Activated CD4-positive, alpha-beta T cell treated with anti-CD3 and anti-CD28 coated beads for 36 hours (primary cell): ENCODE results near the gene RAPGEF4. TPM values are rescaled to one million over a fixed set of nuclear protein-coding genes. Genes with fewer than 3 reads are reported as not detected.

ENCODE experiments used
- ATAC-seq: fragments of 200-7000 bp; cut with Tn5 transposase; one replicate; pipeline ENCODE4 v1.10.0; 2021; ENCODE audit warnings: mild to moderate bottlenecking, moderate library complexity
- CTCF ChIA-PET: fragments of 350-600 bp; sonication (Branson Sonifier 250); formaldehyde crosslinking; loops from one replicate; lab custom pipeline; 2021; ENCODE audit warnings: antibody characterized with exemption; lab: Charles Lee
- POLR2A ChIA-PET: fragments of 350-600 bp; sonication (Branson Sonifier 250); formaldehyde crosslinking; loops from one replicate; lab custom pipeline; 2021; ENCODE audit warnings: antibody characterized with exemption, inconsistent platforms; lab: Charles Lee
- DNase-seq: peaks from one replicate; pipeline ENCODE4 v3.0.0-alpha.2; 2020
- H3K27ac Mint-ChIP-seq: one replicate; pipeline ENCODE4 v1.8.0; 2021; ENCODE audit warnings: mixed read lengths
- H3K27me3 Mint-ChIP-seq: one replicate; pipeline ENCODE4 v1.8.0; 2021; ENCODE audit warnings: mixed read lengths
- H3K36me3 Mint-ChIP-seq: one replicate; pipeline ENCODE4 v1.8.0; 2021; ENCODE audit warnings: low read depth, mixed read lengths
- H3K4me1 Mint-ChIP-seq: one replicate; pipeline ENCODE4 v1.8.0; 2021; ENCODE audit warnings: mixed read lengths
- H3K4me3 Mint-ChIP-seq: one replicate; pipeline ENCODE4 v1.8.0; 2021; ENCODE audit warnings: mild to moderate bottlenecking, moderate library complexity, mixed read lengths
- H3K9me3 Mint-ChIP-seq: one replicate; pipeline ENCODE4 v1.8.0; 2021; ENCODE audit warnings: low read depth, mixed read lengths
- intact Hi-C, 2 experiments: fragments of 100-400 bp; cut with DNase I in 1 of 2; cut with micrococcal nuclease in 1 of 2; formaldehyde crosslinking; loops; one replicate each; pipeline versions ENCODE4 v1.14.2 to v1.15.1; 2022 to 2024; cut with DNase I, micrococcal nuclease
- total RNA-seq, 2 experiments: library from RNA; stranded (reverse); gene quantifications; one replicate each; pipeline ENCODE4 v1.2.3, GENCODE V29; 2021

Gene RAPGEF4
- total RNA-seq, 2 experiments from 2014 or later: 0.28 to 0.50 TPM

DNA sequence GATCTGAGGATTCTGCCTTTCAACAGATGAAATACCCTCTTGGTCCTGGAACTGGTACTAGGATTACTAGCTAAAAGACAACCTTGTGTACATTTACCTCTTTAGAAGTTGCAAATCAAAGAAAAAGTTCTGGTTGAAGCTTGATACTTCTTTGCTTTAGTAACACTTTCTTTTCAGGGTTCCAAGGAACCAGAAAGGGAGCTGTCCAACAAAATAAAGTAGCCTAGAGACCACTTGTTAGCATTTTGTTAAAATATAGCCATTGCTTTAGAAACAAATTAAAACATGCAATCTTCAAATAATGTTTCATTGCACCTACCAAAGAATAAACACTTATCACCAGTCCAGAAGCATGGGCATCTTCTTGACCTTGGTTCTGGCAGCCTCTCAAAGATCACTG is 222.1 kb downstream of the RAPGEF4 start:
- no peak overlapping the region for H3K27ac Mint-ChIP-seq
- H3K36me3 Mint-ChIP-seq: no peaks in the 10 kb centered on the region
- H3K9me3 Mint-ChIP-seq: no peaks in the 10 kb centered on the region
- intact Hi-C loops: no loop called here
- H3K27me3 Mint-ChIP-seq: no peaks in the 10 kb centered on the region
- DNase-seq: no peak
- peaks cover 30% of the 10 kb centered on the region for H3K4me1 Mint-ChIP-seq
- ATAC-seq: no peak
- CTCF ChIA-PET: interaction anchor here (0.7 to 1.2 kb wide), 2 partner anchors 15 to 28 kb away, joined by 3 read pairs; no protein-coding TSS in a partner anchor
- POLR2A ChIA-PET: no interaction called here
- no peak overlapping the region for H3K4me3 Mint-ChIP-seq

DNA sequence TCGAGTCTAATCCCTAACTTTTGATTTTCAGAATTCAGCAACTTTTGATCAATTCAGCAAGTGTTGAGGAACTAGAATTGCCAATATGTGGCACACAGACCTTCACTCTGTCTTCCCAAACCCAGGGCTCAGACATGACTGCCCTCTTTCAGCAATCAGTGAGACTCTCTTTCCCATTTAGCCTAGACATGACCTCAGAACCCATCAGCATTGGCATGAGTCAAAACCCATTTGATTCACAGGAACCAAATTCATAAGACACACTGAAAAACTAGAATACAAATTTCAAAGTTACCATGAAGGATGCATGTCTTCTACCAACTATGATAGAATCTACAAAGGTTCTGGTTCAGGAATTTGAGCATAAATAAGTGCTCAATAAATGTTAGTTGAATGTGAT is 226.4 kb downstream of the RAPGEF4 start:
- DNase-seq (no peak), ATAC-seq (peak; percentile 49)
- CTCF ChIA-PET: interaction anchor here (0.7 kb wide), 1 partner anchor 812 kb away, joined by 4 read pairs; no protein-coding TSS in a partner anchor
- POLR2A ChIA-PET: no interaction called here
- Mint-ChIP-seq H3K4me1 (peaks cover 29% of the 10 kb centered on the region), H3K9me3 (no peaks in the 10 kb centered on the region), H3K27ac (peak overlapping the region; percentile 51), H3K27me3 (no peaks in the 10 kb centered on the region), H3K36me3 (no peaks in the 10 kb centered on the region), H3K4me3 (no peak overlapping the region)
- intact Hi-C loops: no loop called here

DNA sequence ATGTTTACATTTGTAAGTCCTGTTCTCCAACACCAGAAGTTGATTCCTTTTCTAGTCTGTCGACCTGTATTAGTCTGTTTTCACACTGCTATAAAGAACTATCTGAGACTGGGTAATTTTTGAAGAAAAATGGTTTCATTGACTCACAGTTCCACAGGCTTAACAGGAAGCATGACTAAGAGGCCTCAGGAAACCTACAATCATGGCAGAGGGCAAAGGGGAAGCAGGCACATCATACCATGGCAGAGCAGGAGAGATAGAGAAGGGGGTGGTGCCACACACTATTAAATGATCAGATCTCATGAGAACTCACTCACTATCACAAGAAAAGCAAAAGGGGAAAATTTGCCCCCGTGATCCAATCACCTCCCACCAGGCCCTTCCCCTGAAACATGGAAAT is 227.2 kb downstream of the RAPGEF4 start:
- ChIA-PET POLR2A (no interaction called here), CTCF (no interaction called here)
- Mint-ChIP-seq H3K27me3 (no peaks in the 10 kb centered on the region), H3K4me1 (peaks cover 29% of the 10 kb centered on the region), H3K9me3 (no peaks in the 10 kb centered on the region), H3K36me3 (no peaks in the 10 kb centered on the region), H3K27ac (peak overlapping the region; percentile 51), H3K4me3 (no peak overlapping the region)
- intact Hi-C loops: no loop called here
- ATAC-seq (peak; percentile 89), DNase-seq (peak; percentile 55)

DNA sequence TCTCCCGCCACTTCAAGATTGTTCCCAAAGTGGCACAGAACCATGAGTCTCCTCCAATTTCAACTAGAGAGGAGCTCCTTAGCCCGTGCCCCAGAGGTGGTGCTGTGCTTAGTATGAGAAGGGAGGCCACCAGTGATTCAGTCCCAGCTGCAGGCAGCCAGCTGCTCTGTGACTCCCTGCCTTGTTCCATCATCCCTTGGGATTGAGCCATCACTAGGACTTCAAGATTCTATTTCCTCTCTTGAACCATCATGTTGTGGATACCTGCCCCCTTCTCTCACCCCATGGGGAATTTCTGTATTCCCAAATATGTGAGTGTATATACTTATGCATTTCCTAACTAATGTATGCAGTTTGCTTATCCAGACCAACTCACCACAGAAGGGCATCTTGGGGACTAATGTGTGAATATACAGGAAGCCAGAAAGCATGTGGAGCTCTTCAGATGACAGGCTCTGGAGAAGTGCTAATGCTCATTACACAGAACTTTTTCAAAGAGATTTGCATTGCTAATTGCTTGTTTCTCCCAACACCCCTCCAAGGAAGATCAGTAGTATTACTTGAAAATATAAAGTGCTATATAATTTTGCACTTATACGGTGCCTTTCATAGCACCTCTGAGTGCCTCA is 229.0 kb downstream of the RAPGEF4 start:
- ChIA-PET POLR2A (interaction anchor here (0.7 kb wide), 1 partner anchor 10 kb away, joined by 3 read pairs; no protein-coding TSS in a partner anchor), CTCF (no interaction called here)
- H3K27me3 Mint-ChIP-seq: no peaks in the 10 kb centered on the region
- H3K36me3 Mint-ChIP-seq: no peaks in the 10 kb centered on the region
- no peaks in the 10 kb centered on the region for H3K9me3 Mint-ChIP-seq
- ATAC-seq (no peak), DNase-seq (no peak)
- intact Hi-C loops: no loop called here
- H3K4me3 Mint-ChIP-seq: no peak overlapping the region
- peaks cover 36% of the 10 kb centered on the region for H3K4me1 Mint-ChIP-seq
- no peak overlapping the region for H3K27ac Mint-ChIP-seq

DNA sequence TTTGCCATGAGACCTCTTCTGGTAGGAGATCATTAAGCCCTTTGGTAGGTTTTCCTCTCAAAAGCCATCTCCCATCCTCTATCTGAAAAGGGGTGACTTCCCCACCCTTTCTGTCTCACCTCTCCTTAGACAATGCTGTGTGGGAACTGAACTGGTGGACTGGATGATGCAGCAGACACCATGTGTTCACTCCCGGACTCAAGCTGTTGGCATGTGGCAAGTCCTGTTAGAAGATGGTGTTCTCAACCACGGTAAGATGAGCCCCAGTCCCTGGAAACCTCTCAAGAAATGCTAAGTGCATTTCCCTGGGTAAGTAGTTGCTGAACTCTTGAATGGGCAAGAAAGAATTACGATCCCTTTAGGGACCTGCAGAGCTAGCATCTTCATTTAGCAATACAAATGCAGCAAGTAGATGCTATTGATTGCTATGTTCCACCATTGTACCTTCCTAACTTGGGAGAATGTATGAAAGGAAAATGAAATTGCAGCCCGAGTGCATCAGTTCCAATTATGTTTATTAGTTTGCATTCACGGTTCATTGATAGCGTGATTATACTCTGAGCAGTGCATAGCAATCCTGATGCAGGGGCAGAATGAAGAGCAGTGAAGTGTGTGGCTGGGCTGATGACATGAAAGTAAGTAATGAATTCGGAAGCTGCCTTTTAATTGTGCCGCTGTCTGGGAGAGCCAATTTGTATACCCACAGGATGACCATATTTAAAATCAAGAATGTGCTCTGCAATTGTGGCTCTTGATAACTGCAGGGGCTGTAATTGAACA is 230.0 kb downstream of the RAPGEF4 start:
- no peaks in the 10 kb centered on the region for H3K27me3 Mint-ChIP-seq
- ChIA-PET CTCF (interaction anchor here (0.5 to 0.7 kb wide), 2 partner anchors 10 to 61 kb away, joined by 3 read pairs; no protein-coding TSS in a partner anchor), POLR2A (no interaction called here)
- DNase-seq (no peak), ATAC-seq (no peak)
- no peaks in the 10 kb centered on the region for H3K36me3 Mint-ChIP-seq
- no peaks in the 10 kb centered on the region for H3K9me3 Mint-ChIP-seq
- H3K4me3 Mint-ChIP-seq: no peak overlapping the region
- intact Hi-C loops: no loop called here
- no peak overlapping the region for H3K27ac Mint-ChIP-seq
- H3K4me1 Mint-ChIP-seq: peaks cover 45% of the 10 kb centered on the region

DNA sequence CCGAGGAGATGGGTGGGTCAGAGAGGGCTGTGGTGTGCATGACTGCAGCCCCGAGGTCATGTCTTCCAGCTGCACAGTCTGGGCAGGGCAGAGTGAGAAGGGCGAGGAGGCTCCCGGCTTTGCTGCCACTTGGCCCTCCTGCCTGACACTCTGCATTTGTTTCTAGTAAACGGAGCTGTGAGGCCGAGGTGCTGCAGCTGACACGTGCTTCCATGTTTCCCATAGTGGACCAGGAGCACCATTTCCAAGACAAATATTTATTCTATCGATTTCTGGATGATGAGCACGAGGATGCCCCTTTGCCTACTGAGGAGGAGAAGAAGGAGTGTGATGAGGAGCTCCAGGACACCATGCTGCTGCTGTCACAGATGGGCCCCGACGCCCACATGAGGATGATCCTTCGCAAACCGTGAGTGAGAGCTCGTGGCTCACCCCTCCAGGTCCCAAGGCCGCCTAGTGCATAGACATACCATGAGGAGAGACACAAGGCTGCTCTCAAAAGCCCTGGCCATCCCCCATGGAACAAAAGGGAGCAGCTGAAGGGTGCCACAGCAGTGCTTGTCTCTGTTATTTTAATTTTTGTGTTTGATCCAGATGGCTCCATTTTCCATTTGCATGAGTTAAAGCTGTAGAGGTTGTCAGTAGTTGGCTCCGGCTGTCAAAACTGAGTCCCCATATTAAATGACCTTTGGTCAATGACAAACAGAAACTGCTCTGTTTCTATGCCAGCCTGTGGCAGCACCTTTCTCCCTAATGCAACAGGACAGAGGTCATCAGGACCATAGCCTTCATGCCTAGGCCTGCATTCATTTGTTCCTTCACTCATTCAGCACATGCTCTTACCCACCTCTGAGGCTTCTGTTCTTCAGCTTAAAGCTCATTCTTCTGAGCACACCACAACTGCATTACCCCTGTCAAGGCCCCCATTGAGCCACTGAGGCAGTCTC is 231.7 kb downstream of the RAPGEF4 start:
- ChIA-PET POLR2A (no interaction called here), CTCF (interaction anchor here (1.0 to 1.8 kb wide), 3 partner anchors 34 to 60 kb away, joined by 3 to 5 read pairs (median 5); no protein-coding TSS in a partner anchor)
- ATAC-seq: no peak
- Mint-ChIP-seq H3K27ac (no peak overlapping the region), H3K4me3 (no peak overlapping the region), H3K27me3 (no peaks in the 10 kb centered on the region), H3K9me3 (no peaks in the 10 kb centered on the region), H3K36me3 (no peaks in the 10 kb centered on the region), H3K4me1 (peaks cover 45% of the 10 kb centered on the region)
- DNase-seq: no peak
- intact Hi-C loops: no loop called here

DNA sequence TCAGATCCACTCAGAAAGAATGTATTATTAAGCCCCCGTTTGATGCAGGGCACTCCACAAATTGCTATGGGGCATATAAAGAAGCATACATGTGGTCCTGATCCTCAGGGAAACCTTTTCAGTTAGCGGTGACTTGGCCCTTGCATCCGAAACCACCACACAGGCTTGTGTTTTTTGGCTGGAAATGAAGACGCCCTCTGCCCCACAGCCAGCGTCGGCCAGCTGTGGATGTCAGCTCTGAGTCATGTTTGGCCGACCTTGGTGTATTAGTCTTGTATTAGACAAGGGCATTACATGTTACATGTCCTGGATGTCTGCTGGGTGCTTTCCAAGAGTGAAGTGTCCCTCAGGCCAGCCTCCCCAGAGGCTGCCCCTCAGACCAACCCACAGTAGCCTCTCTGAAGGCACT is 232.4 kb downstream of the RAPGEF4 start:
- CTCF ChIA-PET: interaction anchor here (1.8 kb wide), 1 partner anchor 59 kb away, joined by 5 read pairs; no protein-coding TSS in a partner anchor
- H3K9me3 Mint-ChIP-seq: no peaks in the 10 kb centered on the region
- no peak for DNase-seq
- no peak overlapping the region for H3K4me3 Mint-ChIP-seq
- intact Hi-C loops: no loop called here
- H3K27ac Mint-ChIP-seq: no peak overlapping the region
- no peak for ATAC-seq
- H3K27me3 Mint-ChIP-seq: no peaks in the 10 kb centered on the region
- H3K36me3 Mint-ChIP-seq: no peaks in the 10 kb centered on the region
- POLR2A ChIA-PET: no interaction called here
- peaks cover 38% of the 10 kb centered on the region for H3K4me1 Mint-ChIP-seq

DNA sequence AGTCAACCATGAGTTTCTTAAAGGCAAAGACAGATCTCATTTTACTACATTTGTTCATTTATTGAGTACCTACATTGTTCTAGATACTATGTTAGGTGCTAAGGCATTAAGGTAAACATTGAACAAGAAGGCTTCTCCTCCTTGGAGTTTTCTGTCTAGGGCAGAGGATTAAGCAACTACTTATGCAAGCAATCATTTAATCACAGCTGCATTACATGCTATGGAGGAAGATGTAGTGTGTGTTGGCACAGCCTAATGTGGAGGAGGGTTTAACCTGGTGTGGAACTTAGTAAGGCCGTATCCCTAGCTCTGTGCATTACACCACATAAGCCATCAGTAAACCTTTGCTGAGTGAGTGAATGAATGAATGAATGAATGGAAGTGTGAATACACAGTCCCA is 233.5 kb downstream of the RAPGEF4 start:
- POLR2A ChIA-PET: interaction anchor here (0.6 kb wide), 1 partner anchor 109 kb away, joined by 3 read pairs; no protein-coding TSS in a partner anchor
- Mint-ChIP-seq H3K27me3 (no peaks in the 10 kb centered on the region), H3K36me3 (no peaks in the 10 kb centered on the region)

DNA sequence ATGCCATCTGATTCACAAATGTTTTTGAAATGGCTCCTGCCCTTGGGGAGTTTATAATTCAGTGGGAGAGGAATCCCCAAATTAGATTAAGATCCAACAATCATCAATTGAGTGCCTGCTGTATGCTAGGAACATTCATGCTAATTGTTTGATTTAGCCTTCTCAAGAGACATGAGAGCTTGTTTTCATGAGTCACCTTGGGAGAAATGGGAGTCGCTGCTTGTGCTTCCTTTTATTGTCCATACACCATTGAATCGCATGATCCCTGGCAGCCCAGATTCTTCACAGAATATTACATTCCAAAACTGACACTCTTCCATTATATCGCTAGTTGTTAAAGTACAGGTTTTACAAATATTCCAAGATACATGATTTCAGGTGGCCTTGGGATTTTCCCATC is 234.0 kb downstream of the RAPGEF4 start:
- no peak overlapping the region for H3K4me3 Mint-ChIP-seq
- POLR2A ChIA-PET: no interaction called here
- intact Hi-C loops: loop anchor here in 1 of 2 experiments (1.0 to 5.0 kb wide), 2 partner anchors 17 to 183 kb away; no protein-coding TSS in a partner anchor
- ATAC-seq: no peak
- H3K27me3 Mint-ChIP-seq: no peaks in the 10 kb centered on the region
- H3K4me1 Mint-ChIP-seq: peaks cover 32% of the 10 kb centered on the region
- no peak for DNase-seq
- CTCF ChIA-PET: interaction anchor here (0.6 to 2.4 kb wide), 5 partner anchors 16 to 1422 kb away, joined by 3 to 10 read pairs (median 6); no protein-coding TSS in a partner anchor
- peak overlapping the region; percentile 3 for H3K27ac Mint-ChIP-seq
- H3K36me3 Mint-ChIP-seq: no peaks in the 10 kb centered on the region
- H3K9me3 Mint-ChIP-seq: no peaks in the 10 kb centered on the region

More for the DNA sequence above, 233.5 kb downstream of the RAPGEF4 start:
- intact Hi-C loops: no loop called here
- H3K4me1 Mint-ChIP-seq: peaks cover 32% of the 10 kb centered on the region
- no peak for DNase-seq
- no peak for ATAC-seq
- H3K27ac Mint-ChIP-seq: no peak overlapping the region
- H3K9me3 Mint-ChIP-seq: no peaks in the 10 kb centered on the region
- H3K4me3 Mint-ChIP-seq: no peak overlapping the region
- CTCF ChIA-PET: no interaction called here

DNA sequence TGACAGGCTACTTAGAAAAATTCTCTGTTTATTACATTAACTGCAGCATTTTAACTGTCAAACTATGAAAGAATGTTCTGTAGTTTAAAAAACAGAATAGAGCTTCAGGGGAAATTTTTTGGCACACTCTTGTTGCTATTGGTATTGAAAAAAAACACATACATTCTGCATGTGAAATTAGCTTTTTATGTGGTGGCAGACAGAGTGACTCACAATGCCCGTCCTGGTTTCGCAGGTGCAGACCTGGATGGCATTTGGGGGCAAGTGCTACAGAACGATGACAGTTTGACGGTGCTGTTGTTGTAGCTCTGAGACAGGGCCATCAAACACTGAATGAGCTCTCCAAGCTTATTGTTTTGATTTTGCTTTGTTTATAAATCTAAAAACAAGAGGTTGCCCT is 235.0 kb downstream of the RAPGEF4 start:
- Mint-ChIP-seq H3K27me3 (no peaks in the 10 kb centered on the region), H3K9me3 (no peaks in the 10 kb centered on the region), H3K4me3 (no peak overlapping the region), H3K27ac (no peak overlapping the region), H3K4me1 (peaks cover 32% of the 10 kb centered on the region), H3K36me3 (no peaks in the 10 kb centered on the region)
- POLR2A ChIA-PET: interaction anchor here (0.5 to 1.0 kb wide), 2 partner anchors 14 to 38 kb away, joined by 3 to 5 read pairs; no protein-coding TSS in a partner anchor
- peak; percentile 78 for DNase-seq
- intact Hi-C loops: loop anchor here in 1 of 2 experiments (1.0 to 5.0 kb wide), 3 partner anchors 16 to 182 kb away; no protein-coding TSS in a partner anchor
- ATAC-seq: peak; percentile 93
- CTCF ChIA-PET: interaction anchor here (0.5 to 2.4 kb wide), 13 partner anchors 10 to 803 kb away, joined by 3 to 10 read pairs (median 3); no protein-coding TSS in a partner anchor
